Left forelimb (tissue), 1 donor: Measurements from ENCODE around the gene FBXO7.
"Not testable (repeated sequence)": the region's sequence is repeated elsewhere in the genome, so short reads cannot be mapped to it uniquely, and the experiment has no call there.

ENCODE experiments used
- DNase-seq: peaks from one replicate; pipeline ENCODE4 v3.0.0-alpha.2; 2018; ENCODE audit warnings: low spot score

FBXO7 gene

DNA sequence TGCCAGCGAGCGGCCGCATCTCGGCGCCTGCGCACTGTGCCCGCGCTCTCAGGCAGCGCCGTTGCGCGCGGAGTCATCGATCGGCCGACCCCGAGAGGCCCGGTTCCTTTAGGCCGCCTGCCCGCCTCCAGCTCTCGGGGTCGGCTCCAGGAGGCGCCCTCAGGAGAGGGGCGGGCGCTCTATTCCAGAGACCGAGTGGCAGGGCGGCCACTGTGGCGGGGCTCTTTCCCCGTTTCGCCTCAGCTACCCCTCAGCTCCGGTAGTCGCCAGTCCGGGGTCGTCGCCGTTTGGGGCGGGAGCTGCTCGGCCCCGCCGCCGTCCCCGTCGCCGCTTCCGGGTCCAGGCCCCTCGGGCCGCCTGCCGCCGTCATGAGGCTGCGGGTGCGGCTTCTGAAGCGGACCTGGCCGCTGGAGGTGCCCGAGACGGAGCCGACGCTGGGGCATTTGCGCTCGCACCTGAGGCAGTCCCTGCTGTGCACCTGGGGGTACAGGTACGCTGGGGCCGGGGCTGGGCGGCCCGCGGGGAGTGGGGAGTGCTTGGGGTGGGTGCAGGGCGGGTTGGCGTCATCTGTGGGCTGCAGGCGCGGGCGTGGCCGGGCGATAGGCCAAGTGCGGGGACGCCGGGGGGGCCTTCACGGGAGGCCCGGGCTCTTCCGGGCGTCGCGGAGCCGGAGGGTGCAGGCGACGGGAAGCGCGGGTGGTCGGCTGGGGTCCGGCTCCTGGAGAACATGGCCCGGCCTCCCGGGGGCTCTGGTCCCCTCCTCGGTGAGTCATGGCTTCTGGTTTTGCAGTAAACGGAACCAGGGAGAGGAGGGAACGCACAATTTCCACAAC lies at the start of gene FBXO7:
TSS of gene FBXO7 (plus strand) at position 177 of the 833 bp plus-strand sequence. CDS start at position 369, 192 bp downstream.
- DNase-seq, result peak; percentile 96

GRCh38 chr22:32426881-32427280 lies 47.7 kb upstream of the FBXO7 start:
- no peak for DNase-seq

DNA sequence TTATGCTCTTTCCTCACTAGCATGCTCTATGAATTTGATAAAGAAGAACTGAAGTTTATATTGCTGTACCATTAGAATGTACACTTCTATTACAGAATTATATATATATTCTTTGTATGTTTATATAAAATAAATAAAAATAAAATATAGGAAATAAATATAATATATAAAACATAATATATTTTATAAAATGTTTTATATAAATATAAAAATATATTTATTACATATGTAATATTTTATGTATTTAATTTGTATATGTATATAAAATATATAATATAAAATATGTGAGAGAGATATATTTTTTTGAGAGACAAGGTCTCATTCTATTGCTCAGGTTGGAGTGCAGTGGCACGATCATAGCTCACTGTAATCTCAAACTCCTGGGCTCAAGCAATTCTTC lies 44.3 kb upstream of the FBXO7 start:
- DNase-seq, result no peak

DNA sequence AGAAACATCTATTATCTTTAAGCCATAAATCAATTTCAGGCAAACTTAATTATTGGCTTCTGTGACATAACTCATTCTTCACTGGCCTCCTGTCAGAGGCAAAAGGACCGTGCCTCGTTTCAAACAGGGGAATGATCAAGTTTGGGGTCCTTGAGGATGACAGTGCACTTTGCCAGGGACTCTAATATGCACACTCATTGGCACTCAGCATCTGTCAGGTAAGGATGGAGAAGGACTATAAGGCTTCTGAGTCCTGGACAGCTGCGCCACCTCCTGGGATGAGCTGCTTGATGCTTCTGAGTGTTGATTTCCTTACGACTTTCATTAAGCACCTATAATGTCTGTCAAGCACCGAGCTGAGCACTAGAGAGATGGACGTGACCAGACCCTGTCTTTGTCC lies 30.5 kb upstream of the FBXO7 start:
- DNase-seq, result no peak

DNA sequence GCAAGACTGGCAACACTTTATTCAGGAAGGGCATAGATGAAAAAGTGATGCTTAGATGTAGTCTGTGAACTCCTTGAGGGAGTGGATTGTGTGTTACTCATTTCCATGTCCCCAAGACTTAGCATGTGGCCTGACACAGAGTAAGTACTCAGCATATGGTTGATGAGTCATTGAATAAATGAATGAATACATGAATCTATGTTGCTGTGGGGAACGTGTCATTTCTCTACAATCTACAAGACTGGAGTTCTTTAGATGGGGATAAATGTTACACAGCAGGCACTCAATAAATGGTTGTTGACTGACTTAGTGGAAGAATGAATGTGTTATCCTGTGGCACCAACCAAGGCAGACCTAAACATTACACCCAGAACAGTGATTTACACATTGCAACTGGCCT lies 28.3 kb upstream of the FBXO7 start:
- no peak for DNase-seq

DNA sequence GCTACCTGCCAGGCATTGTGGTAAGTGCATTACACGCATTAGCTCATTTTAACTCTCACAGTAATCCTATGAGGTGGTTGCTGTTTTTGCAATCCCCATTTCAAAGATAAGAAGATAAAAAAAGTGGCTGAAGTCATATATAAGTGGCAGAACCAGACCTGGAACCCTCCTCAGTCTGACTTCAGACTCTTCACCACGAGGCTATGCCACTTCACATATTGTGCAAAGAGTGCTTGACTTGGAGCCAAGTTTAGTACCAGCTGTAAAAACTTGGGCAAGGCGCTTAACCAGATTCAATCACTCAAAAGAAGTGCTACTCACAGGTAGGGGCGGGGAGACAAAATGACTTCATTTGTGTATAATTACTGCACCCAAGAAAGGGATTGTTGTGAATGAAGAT lies 25.6 kb upstream of the FBXO7 start:
- no peak for DNase-seq

- DNase-seq, result no peak
Observed at GRCh38 chr22:32457031-32457430, 17.6 kb upstream of the FBXO7 start.

GRCh38 chr22:32462452-32462851 lies 12.2 kb upstream of the FBXO7 start:
- no peak for DNase-seq

DNA sequence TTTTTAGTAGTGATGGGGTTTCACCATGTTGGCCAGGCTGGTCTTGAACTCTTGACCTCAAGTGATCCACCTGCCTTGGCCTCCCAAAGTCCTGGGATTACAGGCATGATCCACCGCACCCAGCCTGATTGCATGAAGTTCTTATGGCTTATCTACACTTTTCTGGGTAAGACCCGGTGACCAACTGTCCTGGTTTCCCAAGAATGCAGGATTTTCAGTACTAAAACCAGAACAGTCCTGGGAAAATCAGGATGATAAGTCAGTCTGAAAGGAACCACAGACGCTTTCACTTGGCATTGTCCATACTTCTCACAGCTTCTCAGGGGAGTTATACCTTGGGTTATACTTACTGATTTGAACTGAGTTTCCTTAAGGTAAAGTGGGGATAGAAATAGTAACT lies 8.9 kb upstream of the FBXO7 start:
- DNase-seq, result no peak

- no peak for DNase-seq
Observed at GRCh38 chr22:32466496-32466895, 8.1 kb upstream of the FBXO7 start.

- no peak for DNase-seq
Observed at GRCh38 chr22:32469799-32470212, 4.8 kb upstream of the FBXO7 start.

- no peak for DNase-seq
Observed at GRCh38 chr22:32473388-32473952, 1.1 kb upstream of the FBXO7 start.

DNA sequence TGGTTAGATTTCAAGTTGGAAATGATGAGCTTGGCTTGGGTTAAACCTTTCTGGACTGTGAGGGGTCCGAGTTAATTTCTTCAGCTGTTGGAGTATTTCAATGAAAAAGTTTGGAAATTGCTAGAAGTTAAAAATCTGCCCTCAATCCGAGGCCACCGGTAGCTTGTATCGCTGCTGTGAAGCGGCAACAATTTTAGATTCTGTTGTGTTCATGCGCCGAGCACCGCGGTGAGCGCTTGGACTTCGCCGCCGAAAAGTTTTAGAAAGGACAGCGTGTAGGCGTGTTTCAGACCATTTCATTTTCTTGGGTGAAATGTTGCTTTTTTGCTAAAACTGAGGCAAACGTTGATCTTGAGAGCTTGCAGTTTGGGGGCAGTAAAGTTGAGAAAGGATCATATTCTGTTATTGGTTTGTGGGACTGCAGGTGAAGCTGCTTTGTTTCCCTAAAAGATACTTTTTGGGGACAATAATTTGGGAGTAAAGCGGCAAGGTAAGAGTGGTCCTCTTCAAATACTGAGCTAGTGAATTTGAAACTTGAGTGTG lies 928 bp downstream of the FBXO7 start:
- peak; percentile 67 for DNase-seq

DNA sequence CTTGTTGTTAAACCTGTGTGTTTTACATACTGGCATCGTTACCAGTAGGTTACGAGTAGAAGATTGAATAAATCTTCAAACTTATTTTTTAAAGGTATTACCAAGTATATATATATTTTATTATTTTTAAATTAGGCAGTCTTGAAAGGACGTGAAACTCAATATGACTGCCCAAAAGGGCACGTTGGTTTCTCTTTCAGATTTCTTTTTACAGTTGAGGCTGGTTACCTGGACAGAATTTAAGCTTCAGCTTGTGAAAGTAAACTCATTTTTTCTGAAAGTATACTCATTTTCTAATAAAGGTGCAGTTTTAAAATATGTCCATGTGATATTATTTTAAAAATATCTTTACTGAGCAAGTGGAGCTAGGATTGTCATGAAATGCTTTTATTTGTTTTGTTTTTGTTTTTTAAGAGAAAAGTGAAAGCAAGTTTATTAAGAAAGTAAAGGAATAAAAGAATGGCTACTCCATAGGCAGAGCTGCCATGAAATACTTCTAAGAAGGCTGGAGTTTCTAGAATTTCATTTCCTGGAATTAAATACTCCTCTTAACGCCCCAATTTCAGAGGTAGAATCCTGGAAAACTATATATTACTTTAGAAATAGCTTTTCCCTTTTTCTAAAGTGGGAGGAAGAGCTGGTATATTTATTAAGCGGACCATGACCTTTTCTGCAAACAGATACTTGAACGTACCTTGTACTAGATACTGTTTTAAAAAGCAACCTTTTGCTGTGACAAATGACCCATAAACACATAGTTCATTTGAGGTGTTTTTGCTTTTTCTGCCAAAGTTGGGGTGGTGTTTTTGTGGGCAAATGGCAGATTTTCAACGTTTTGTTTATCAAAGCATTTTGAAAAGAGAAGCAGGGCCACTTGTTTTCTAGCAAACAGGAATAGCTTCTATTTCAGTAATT lies 1.9 kb downstream of the FBXO7 start:
- no peak for DNase-seq

DNA sequence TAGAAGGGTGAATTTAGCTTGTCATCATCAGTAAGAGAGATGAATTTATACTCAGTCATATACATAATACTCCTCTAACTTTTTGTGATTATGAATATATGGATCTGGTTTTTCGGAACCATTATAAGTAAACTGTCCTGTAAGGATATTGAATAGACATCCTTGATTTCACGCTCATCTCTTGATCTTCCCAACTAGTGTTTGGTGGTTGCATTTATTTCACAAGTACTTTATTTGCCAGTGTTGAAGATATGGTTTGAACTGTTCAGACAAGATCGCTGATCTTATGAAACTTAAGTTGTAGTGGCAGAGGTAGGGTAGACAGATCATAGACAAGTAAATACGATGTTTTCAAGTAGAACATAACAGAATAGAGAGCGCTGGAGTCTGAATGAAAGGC lies 3.0 kb downstream of the FBXO7 start:
- DNase-seq, result no peak

DNA sequence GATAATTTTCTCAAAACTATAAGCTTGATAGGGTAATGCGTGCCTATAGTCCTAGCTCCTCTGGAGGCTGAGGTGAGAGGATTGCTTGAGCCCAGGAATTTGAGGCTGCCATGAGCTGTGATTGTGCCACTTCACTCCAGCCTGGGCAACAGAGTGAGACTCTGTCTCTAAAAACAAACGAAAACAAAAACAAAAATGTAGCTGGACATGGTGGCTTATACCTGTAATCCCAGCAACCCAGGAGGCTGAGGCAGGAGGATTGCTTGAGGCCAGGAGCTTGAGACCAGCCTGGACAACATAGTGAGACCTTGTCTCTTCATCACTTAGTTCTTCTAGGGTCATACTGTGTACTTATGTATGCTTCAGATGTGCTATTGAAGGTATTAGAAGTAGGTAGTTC lies 3.9 kb downstream of the FBXO7 start:
- not testable (repeated sequence) for DNase-seq

DNA sequence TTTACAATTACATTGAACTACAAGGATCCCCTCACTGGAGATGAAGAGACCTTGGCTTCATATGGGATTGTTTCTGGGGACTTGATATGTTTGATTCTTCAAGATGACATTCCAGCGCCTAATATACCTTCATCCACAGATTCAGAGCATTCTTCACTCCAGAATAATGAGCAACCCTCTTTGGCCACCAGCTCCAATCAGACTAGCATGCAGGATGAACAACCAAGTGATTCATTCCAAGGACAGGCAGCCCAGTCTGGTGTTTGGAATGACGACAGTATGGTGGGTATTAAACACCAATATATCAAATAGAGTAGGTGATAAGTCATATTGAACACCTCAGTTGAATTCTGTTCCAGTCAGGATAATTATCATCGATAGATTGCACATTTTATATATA lies 4.4 kb downstream of the FBXO7 start:
- no peak for DNase-seq

GRCh38 chr22:32480238-32480637 lies 5.6 kb downstream of the FBXO7 start:
- DNase-seq, result no peak

DNA sequence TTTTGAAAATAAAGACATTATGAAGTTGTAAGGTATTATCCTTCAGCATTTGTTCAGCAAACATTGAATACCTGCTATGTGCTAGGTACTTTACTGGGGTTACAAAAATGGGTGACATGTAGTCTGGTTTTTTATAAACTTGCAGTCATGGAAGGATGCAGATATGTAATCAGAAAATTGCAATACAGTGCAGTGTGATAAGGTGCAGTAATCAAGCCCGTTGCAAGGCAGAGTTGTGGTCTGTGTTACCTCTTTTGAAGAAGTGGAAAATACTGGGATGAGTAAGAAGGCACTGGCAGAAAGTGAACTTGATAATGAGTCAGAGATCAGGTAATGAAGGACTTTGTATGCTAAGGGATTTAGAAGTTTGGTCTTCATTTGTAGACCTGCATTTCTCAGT lies 8.1 kb downstream of the FBXO7 start:
- no peak for DNase-seq

GRCh38 chr22:32486656-32487390 lies 12.2 kb downstream of the FBXO7 start:
- no peak for DNase-seq

- DNase-seq, result no peak
Observed at GRCh38 chr22:32487461-32487860, 12.8 kb downstream of the FBXO7 start.

DNA sequence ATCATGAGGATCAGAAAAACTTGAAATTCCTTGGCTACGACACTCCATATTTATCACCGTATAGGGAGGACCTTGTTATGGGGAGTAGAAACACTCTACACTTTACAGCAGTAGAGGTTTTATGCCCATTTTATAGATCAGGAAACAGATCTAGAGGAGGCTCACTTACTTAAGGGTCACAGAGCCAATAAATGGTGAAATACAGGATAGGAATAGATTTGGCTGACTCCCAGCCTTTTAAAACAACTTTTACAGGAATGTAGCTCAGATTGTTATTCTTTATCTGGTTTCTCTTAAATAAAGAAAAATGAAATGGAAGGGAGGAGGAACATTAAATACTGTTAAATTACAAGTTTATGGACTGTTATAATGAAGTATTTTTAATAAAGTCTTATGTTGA lies 14.8 kb downstream of the FBXO7 start:
- DNase-seq, result no peak
